Gastroesophageal sphincter (tissue), 3 donors: Measurements from ENCODE around the gene RNF181.

ENCODE experiments used
- POLR2A ChIP-seq, 2 donors: fragments of 450-650 bp; IDR thresholded peaks; one replicate each; pipeline ENCODE4 v1.6.1; 2017; ENCODE audit warnings: antibody characterized with exemption in 2 of 2, mild to moderate bottlenecking in 2 of 2, moderate library complexity in 1 of 2
- TF ChIP-seq, protein P1 (sequence below), 4 experiments: fragments of 200-600 bp in 2 of 4; fragments of 450-650 bp in 2 of 4; sonication (generic) in 1 of 4; IDR thresholded peaks; one replicate each; pipeline ENCODE4 v1.5.1; 2017 to 2019; ENCODE audit warnings: antibody characterized with exemption in 4 of 4, mild to moderate bottlenecking in 2 of 4, moderate library complexity in 2 of 4

DNA sequence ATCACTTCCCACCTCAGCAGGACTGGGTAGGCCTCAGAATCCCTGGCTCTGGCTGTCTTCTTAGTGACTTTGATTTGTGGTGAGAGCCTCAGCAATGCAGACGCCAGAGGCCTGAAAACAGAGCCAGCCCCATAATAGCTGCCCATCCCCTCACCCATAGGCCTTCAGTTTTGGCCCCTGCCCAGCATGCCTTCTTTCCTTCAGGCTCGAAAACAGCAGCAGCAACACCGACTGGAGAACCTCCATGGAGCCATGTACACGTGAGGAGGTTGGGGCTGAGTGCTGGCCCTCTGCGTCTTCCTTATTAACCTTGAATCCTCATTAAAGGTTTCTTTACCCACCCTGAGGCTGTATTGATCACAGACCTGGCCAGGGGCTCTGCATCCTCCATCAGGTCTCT lies 1.7 kb downstream of the RNF181 start:
- TF ChIP-seq, protein P1, sequence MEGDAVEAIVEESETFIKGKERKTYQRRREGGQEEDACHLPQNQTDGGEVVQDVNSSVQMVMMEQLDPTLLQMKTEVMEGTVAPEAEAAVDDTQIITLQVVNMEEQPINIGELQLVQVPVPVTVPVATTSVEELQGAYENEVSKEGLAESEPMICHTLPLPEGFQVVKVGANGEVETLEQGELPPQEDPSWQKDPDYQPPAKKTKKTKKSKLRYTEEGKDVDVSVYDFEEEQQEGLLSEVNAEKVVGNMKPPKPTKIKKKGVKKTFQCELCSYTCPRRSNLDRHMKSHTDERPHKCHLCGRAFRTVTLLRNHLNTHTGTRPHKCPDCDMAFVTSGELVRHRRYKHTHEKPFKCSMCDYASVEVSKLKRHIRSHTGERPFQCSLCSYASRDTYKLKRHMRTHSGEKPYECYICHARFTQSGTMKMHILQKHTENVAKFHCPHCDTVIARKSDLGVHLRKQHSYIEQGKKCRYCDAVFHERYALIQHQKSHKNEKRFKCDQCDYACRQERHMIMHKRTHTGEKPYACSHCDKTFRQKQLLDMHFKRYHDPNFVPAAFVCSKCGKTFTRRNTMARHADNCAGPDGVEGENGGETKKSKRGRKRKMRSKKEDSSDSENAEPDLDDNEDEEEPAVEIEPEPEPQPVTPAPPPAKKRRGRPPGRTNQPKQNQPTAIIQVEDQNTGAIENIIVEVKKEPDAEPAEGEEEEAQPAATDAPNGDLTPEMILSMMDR (IDR thresholded peaks at IDR 0.05) = no peak
- no peak for TF ChIP-seq POLR2A (IDR thresholded peaks at IDR 0.05)
